ENCODE measurements around the gene NCK1. TPM values are rescaled to one million over a fixed set of nuclear protein-coding genes. Genes with fewer than 3 reads are reported as not detected.
"Not testable (repeated sequence)": the region's sequence is repeated elsewhere in the genome, so short reads cannot be mapped to it uniquely, and the experiment has no call there.

Gene NCK1
- polyA plus RNA-seq, 3 donors: 31.7 to 40.1 (median 36.5) TPM

DNA sequence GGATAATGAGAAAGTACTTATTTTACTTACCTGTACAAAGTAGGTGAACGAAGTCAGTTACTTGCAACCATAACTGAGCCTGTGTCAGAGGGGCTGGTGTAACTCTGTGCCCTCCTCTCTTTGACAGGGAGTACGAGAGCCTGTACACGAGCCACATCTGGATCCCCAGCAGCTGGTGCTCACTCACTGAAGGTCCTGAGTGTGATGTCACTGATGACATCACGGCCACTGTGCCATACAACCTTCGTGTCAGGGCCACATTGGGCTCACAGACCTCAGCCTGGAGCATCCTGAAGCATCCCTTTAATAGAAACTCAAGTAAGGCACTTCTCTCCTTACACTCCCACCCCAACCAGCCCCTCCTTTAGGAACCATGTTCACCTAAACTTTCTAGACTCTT, 120.0 kb downstream of the NCK1 start:
- DNase-seq: no peak

DNA sequence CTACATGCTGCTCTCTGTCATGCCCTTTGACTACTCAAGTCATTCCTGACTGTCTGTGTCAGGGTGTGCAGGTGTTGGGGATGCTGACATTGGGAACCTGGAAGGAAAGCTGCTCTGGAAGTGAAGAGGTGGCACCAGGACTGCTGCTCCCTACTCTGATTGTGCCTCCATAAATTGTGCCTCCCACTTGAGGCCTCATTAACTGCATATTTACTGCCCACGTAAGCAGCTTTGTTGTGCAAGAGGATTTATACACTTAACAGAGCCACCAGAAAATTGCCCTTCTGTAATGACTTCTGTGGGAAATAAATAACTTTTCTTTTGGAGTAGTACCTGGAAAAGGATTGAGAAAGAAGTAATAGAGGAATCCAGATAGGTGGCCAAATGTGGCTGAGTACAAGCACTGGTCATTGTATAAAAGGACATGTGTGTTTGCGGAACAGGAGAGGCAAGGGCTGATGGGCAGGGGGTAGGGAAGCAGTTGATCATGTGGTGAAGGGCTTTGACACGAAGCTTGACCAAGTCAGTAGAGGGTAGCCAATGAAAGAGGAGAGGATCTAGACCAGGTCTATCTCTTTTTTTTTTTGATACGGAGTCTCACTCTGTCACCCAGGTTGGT, 120.6 kb downstream of the NCK1 start:
- DNase-seq: peak; percentile 38

DNA sequence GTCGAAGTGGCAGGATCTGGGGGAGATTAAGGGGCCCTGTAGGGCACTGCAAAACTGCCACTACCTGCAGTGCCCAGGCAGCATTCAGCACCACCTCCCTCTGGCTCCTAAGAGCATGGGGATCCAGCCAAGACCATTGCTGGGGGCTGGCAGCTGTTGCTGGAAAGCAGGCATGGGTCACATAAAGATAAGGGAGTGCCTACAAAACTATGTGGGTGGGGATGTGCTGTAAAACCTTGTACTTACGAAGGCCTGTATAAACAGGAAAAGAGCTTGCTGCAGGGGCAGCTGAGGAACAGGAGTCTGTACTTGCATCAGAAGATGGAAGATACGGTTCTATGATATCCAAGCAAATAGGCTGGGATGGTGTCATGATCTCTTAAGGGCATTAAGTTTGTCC, 122.8 kb downstream of the NCK1 start:
- no peak for DNase-seq

DNA sequence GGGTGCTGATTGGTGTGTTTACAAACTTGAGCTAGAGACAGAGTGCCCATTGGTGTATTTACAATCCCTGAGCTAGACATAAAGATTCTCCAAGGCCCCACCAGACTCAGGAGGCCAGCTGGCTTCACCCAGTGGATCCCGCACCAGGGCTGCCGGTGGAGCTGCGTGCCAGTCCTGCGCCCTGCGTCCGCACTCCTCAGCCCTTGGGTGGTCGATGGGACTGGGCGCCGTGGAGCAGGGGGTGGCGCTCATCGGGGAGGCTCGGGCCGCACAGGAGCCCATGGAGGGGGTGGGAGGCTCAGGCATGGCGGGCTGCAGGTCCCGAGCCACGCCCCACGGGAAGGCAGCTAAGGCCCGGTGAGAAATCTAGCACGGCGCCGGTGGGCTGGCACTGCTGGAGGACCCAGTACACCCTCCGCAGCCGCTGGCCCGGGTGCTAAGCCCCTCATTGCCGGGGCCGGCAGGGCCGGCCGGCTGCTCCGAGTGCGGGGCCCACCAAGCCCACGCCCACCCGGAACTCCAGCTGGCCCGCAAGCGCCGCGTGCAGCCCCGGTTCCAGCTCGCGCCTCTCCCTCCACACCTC, 125.5 kb downstream of the NCK1 start:
- not testable (repeated sequence) for DNase-seq

DNA sequence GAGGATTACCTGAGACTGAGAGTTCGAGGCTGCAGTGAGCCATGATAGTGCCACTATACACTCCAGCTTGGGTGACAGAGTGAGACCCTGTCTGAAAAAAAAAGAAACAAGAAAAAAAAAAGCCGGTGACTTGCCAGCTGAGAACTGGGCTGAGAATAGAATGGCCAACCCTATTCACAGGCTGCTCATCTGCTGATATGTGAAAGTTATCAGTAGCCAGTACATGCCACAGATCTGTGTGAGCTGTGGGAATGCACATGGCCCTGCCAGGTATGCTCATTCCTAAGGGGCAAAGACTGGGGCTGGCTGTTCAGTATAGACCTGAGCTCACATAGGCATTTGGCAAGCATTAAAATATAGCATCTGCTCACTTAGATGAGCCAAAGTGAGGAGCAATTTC, 126.6 kb downstream of the NCK1 start:
- DNase-seq: no peak

DNA sequence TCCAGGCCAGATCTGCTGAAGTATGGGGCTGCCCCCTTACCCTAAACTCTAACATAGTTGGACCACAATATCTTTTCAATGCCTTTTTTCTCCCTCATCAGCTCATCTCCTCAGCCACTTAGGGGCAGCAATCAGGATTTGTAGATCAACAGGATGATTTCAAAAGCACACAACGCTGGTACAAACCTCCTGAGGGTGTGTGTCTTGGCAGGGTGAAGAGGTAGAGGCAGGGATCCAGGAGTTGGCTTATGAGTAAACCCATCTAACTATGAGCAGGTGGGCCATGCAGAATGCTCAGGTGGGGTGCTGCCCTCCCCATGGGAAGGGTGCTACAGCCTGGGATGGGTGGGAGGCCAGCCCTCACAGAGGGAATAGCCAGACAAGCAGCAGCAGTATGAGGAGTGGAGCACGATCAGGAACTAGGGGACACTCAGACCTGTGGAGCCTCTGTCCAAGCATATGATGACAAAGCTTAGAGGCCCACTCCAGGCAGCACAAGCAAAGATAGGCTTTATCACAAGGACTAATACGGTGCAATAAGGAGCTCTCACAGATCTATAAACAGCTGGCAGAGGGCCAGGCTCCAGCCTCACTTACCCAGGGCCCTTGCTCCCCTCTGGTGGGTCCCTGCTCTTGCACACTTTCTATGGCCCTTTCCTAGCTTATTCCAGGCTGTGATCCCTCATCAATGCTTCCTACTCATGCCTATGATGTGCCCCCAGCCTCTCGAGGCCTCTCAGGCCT, 127.9 kb downstream of the NCK1 start:
- DNase-seq: no peak

DNA sequence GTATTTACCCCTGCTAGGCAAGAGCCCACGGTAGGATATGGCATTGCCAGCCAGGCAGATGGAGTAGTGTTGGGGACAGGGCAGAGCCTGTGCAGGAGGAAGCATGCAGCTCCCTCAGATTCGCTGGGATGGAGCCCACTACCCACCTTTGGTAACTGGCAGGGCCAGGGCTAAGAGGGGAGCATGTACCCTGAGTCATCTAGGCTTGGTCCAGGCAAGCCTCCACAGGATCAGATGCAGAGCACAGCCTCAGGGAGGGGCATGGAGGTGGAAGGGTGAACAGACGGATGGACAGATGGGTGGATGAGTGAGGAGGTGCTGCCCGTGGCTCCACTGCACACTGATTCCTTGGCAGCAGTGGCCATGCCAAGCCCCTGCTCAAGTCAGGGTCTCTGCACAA, 128.8 kb downstream of the NCK1 start:
- no peak for DNase-seq

DNA sequence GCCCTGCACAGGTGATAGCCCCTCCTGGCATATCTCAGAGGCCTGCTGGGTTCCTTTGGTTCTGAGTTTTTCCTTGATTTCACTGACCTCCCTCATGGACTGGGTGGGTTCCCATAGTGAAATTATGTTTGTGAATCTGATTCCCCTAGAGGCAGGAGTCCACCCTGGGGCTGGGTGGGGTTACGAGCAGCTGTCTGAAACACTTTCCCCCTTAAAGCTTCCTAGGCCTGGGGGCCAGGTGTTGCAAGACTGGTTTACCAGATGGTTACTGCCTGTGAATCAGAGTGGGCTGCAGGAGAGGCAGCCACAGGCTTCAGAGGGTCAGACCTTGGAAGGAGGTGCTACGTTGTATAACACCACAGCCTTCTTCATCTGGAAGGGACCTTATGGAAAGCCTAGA, 130.1 kb downstream of the NCK1 start:
- DNase-seq: no peak

DNA sequence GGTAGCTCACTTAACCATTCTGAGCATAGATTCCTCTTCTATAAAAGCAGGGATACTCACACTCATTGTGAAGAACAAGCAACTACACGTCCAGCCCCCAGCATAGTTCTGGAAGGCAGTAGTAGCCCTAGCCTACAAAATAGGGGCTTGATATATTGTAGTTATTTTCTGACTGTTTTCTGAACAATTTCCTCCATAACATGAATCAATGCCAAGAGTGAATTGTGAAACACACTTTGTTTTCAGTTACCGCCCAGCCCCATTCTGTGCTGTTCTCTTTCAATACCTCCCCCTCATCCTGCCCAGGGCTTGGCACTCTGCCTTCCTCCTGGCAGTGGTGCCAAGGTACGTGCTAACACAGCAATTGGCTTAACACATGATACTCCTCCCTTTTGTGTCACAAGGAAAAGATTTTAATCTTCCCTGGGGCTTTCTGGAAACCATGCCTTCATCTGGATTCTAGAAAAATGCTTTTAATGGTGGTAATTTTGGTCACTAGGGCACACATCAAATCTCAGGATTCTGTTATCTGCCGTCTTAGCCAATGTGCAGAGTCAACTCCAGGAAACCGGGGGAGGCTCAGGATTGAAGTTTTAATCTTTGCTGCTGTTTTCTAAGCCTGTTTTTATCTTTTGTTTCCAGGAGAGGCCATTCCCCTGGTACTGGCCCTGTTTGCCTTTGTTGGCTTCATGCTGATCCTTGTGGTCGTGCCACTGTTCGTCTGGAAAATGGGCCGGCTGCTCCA, 132.9 kb downstream of the NCK1 start:
- no peak for DNase-seq

DNA sequence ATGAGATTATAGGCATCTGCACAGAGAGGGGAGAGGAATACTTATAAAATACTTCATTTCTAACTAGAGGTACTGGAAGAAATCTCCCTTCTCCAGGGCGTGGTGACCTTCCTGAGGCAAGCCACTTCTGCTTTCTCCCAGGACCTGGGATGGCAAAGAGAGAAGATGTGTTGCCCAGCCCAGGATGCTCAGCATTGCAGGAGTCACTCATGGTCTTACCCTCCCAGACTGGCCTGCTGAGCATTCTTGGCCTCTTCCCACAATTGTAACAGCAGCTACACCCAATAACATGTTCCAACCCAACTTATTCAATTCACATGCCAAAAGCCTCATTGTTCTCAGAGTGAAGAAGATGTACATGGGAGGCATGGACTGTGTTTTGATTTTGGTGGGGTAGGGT, 133.6 kb downstream of the NCK1 start:
- no peak for DNase-seq

Other genes with a start within 250 kb of the NCK1 start
- gene STAG1, start 109.8 kb upstream of the NCK1 start, polyA plus RNA-seq (ENCODE audit: insufficient read length in 3 of 3): 10 to 100 TPM; 43.6 to 49.8 (median 45.2) TPM
- 1 to 10 TPM; 2.7 to 4.2 (median 3.4) TPM for gene SLC35G2, start 43.1 kb upstream of the NCK1 start, polyA plus RNA-seq (ENCODE audit: insufficient read length in 3 of 3)
- under 1 TPM; 0.30 to 0.68 (median 0.48) TPM for gene IL20RB, start 95.8 kb downstream of the NCK1 start, polyA plus RNA-seq (ENCODE audit: insufficient read length in 3 of 3)